Body of pancreas (tissue), 4 donors: ENCODE measurements around the gene CELF5.
A peak's percentile ranks its signal among the peaks of the same experiment; 100 is the strongest.

Source experiments
- POLR2A ChIP-seq, 3 donors: fragments of 450-650 bp; IDR thresholded peaks; one replicate each; pipeline ENCODE4 v1.6.1; 2016; ENCODE audit warnings: antibody characterized with exemption in 3 of 3, mild to moderate bottlenecking in 2 of 3
- TF ChIP-seq, protein P1 (sequence below), 7 experiments: fragments of 450-650 bp in 4 of 7; fragments of 200-600 bp in 3 of 7; sonication (generic) in 3 of 7; IDR thresholded peaks; one replicate each; pipeline ENCODE4 v1.5.1; 2016 to 2019; ENCODE audit warnings: antibody characterized with exemption in 7 of 7

DNA sequence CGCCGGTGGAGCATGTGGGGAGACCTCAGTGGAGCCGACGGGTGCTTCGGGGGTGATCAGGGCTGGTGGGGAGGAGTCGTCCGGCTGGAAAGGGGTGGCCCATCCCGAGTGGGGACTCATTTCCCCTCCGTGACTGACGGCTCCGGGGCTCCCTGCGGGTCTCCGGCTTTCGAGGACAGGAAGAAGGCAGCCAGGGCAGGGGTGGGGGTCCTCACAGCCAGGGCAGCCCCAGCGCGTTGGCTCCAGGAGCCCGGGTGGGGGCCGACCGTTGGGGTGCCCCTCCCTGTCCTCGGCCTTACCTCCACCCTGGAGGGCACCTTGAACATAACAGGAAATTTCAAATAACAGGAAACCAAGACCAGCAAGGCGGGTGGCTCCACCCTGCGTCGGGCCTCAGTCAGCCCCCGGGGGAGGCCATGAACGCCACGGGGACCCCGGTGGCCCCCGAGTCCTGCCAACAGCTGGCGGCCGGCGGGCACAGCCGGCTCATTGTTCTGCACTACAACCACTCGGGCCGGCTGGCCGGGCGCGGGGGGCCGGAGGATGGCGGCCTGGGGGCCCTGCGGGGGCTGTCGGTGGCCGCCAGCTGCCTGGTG is 46.0 kb upstream of the CELF5 start, which contains the start of gene S1PR4:
- peak in 1 of 3 donors; percentile 20 for TF ChIP-seq POLR2A (IDR thresholded peaks at IDR 0.05)
- TF ChIP-seq, protein P1, sequence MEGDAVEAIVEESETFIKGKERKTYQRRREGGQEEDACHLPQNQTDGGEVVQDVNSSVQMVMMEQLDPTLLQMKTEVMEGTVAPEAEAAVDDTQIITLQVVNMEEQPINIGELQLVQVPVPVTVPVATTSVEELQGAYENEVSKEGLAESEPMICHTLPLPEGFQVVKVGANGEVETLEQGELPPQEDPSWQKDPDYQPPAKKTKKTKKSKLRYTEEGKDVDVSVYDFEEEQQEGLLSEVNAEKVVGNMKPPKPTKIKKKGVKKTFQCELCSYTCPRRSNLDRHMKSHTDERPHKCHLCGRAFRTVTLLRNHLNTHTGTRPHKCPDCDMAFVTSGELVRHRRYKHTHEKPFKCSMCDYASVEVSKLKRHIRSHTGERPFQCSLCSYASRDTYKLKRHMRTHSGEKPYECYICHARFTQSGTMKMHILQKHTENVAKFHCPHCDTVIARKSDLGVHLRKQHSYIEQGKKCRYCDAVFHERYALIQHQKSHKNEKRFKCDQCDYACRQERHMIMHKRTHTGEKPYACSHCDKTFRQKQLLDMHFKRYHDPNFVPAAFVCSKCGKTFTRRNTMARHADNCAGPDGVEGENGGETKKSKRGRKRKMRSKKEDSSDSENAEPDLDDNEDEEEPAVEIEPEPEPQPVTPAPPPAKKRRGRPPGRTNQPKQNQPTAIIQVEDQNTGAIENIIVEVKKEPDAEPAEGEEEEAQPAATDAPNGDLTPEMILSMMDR (IDR thresholded peaks at IDR 0.05), result no peak
